C4-2B (cell line): ENCODE data around the gene SLIT3.

Experiments used
- CTCF ChIP-seq: fragments of 450-650 bp; conservative IDR thresholded peaks from 2 replicates; pipeline ENCODE4 v1.5.1; 2017; ENCODE audit warnings: mild to moderate bottlenecking
- ZFX ChIP-seq: fragments of 450-650 bp; IDR thresholded peaks from 2 replicates; pipeline ENCODE4 v1.6.1; 2017

- TF ChIP-seq CTCF: no peak
- TF ChIP-seq ZFX: no peak
Measured at GRCh38 chr5:168978500-168978899, 322.4 kb downstream of the SLIT3 start.
